ENCODE data around the gene BCL11B. TPM values are rescaled to one million over a fixed set of nuclear protein-coding genes. Genes with fewer than 3 reads are reported as not detected.

Gene BCL11B
- total and polyA plus RNA-seq, 11 donors, result 0.04 to 2.1 (median 0.15) TPM; not detected in 3

- Histone ChIP-seq H3K4me1 (peaks cover 0 to 8% (median 0%) of the 10 kb centered on the region in 12 donors), H3K9me3 (no peaks in the 10 kb centered on the region), H3K4me3 (no peak overlapping the region), H3K27me3 (peaks cover 0 to 8% (median 0%) of the 10 kb centered on the region in 9 donors), H3K36me3 (no peaks in the 10 kb centered on the region), H3K27ac (no peak overlapping the region)
- TF ChIP-seq CTCF (IDR thresholded peaks at IDR 0.05), result no peak
- TF ChIP-seq POLR2A (IDR thresholded peaks at IDR 0.05), result no peak
- ATAC-seq (no peak), DNase-seq (no peak)
- intact Hi-C loops (cut with DNase I), result no loop called here
- WGBS, 4 donors, result 92 to 97% (median 94%) methylated on average over 74 to 79 of the region's 79 CpGs
These were observed 97.8 kb downstream of the BCL11B start for GRCh38 chr14:99174081-99174769.

- intact Hi-C loops (cut with DNase I), result no loop called here
- DNase-seq (no peak), ATAC-seq (no peak)
- Histone ChIP-seq H3K27ac (no peak overlapping the region), H3K36me3 (no peaks in the 10 kb centered on the region), H3K27me3 (peaks cover 0 to 8% (median 0%) of the 10 kb centered on the region in 9 donors), H3K4me1 (peaks cover 0 to 2% (median 0%) of the 10 kb centered on the region in 12 donors), H3K9me3 (no peaks in the 10 kb centered on the region), H3K4me3 (no peak overlapping the region)
- WGBS, 4 donors, result 86 to 90% (median 90%) methylated on average over 3 of the region's 3 CpGs
- TF ChIP-seq CTCF (IDR thresholded peaks at IDR 0.05), result no peak
- no peak for TF ChIP-seq POLR2A (IDR thresholded peaks at IDR 0.05)
These were observed 98.5 kb downstream of the BCL11B start for GRCh38 chr14:99173506-99173905.

GRCh38 chr14:99173086-99173485, 98.9 kb downstream of the BCL11B start:
- Histone ChIP-seq H3K9me3 (no peaks in the 10 kb centered on the region), H3K4me3 (no peak overlapping the region), H3K27ac (no peak overlapping the region), H3K36me3 (no peaks in the 10 kb centered on the region), H3K27me3 (peaks cover 0 to 8% (median 0%) of the 10 kb centered on the region in 9 donors), H3K4me1 (no peaks in the 10 kb centered on the region)
- no peak for ATAC-seq
- WGBS, 4 donors, result 83 to 91% (median 87%) methylated on average over 11 of the region's 11 CpGs
- intact Hi-C loops (cut with DNase I), result no loop called here
- no peak for DNase-seq
- TF ChIP-seq POLR2A (IDR thresholded peaks at IDR 0.05) (no peak), CTCF (IDR thresholded peaks at IDR 0.05) (no peak)

- H3K9me3 ChIP-seq, result no peaks in the 10 kb centered on the region
- TF ChIP-seq POLR2A (IDR thresholded peaks at IDR 0.05) (no peak), CTCF (IDR thresholded peaks at IDR 0.05) (no peak)
- no peaks in the 10 kb centered on the region for H3K4me1 ChIP-seq
- no peak overlapping the region for H3K27ac ChIP-seq
- no peak for ATAC-seq
- DNase-seq, result no peak
- no peaks in the 10 kb centered on the region for H3K36me3 ChIP-seq
- H3K27me3 ChIP-seq, result peaks cover 0 to 8% (median 0%) of the 10 kb centered on the region in 9 donors
- 90 to 92% (median 91%) methylated on average over 3 of the region's 3 CpGs for WGBS, 4 donors
- H3K4me3 ChIP-seq, result no peak overlapping the region
- intact Hi-C loops (cut with DNase I), result no loop called here
These were observed 100.6 kb downstream of the BCL11B start for GRCh38 chr14:99171396-99171795.
